ENCODE measurements around the gene BLM.

Gene BLM

DNA sequence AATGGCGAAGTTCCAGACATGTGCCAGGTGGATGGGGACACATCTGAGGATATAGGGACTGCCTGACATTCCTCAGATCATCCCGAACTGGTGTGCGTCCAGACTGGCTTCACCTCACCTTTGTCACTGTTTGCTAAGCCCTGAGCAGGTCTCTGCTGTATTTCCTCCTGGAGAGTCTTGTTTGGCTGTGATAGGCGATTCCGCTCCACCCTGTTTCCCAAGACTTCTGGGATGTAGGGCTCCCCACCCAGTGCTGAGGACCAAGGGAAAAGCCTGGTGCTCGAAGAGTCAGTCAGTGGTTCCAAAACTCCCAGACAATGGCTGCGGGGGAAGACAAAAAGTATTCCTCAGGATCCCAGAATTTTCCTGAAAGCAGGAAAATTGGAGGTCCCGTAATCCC is 140.2 kb downstream of the BLM start:
- no peak for DNase-seq

- no peak for DNase-seq
Observed at GRCh38 chr15:90857883-90858443, 140.8 kb downstream of the BLM start.

GRCh38 chr15:90859234-90860131 is 142.3 kb downstream of the BLM start:
- no peak for DNase-seq

GRCh38 chr15:90860450-90860849 is 143.3 kb downstream of the BLM start:
- DNase-seq: no peak

GRCh38 chr15:90860942-90861675 is 144.0 kb downstream of the BLM start:
- DNase-seq: no peak

- DNase-seq: no peak
Observed at GRCh38 chr15:90862487-90862886, 145.3 kb downstream of the BLM start.

- DNase-seq: no peak
Observed at GRCh38 chr15:90862964-90863778, 146.0 kb downstream of the BLM start.

- no peak for DNase-seq
Observed at GRCh38 chr15:90863987-90864386, 146.8 kb downstream of the BLM start.

DNA sequence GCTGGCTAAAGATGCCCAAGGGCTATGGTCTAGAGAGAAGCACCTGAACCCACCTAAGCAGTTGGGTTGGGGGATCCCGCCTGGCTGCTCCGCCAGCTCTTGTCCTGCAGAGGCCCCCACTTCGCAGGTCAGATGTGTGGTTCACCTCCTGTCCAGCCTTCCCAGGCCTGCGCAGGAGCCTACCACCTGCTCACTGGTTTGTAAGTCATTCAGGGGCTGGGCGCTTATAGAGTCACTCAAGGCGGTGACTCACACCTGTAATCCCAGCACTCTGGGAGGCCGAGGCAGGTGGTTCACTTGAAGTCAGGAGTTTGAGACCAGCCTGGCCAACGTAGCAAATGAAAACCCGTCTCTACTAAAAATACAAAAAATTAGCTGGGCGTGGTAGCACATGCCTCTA is 147.4 kb downstream of the BLM start:
- DNase-seq: no peak

GRCh38 chr15:90865702-90866101 is 148.6 kb downstream of the BLM start:
- no peak for DNase-seq

Data from fibroblast of upper back skin (primary cell).